GM12878 (cell line): ENCODE results near the gene TEN1. TPM values are rescaled to one million over a fixed set of nuclear protein-coding genes. Genes with fewer than 3 reads are reported as not detected.

ENCODE experiments used
- ATAC-seq: fragments of 200-7000 bp; cut with Tn5 transposase; 3 replicates; pipeline ENCODE4 v1.9.1; 2020; ENCODE audit warnings: mild to moderate bottlenecking, moderate library complexity
- BruUV-seq: library from RNA; stranded (reverse); fragments of 400-500 nt; replicated peaks from 2 replicates; lab custom pipeline; 2021; lab: Mats Ljungman, UMichigan
- CTCF ChIA-PET: fragments of 300-600 bp; sonication (Branson Sonifier 250); formaldehyde crosslinking; extraction: SDS; loops from one replicate; lab custom pipeline; 2021; ENCODE audit warnings: inconsistent platforms; lab: Yijun Ruan, JAX
- POLR2A ChIA-PET: fragments of 350-600 bp; formaldehyde crosslinking; extraction: SDS; loops from one replicate; lab custom pipeline; 2021; ENCODE audit warnings: inconsistent platforms; lab: Charles Lee
- RAD21 ChIA-PET: fragments of 300-600 bp; sonication (Branson Sonifier 250); formaldehyde crosslinking; loops from one replicate; lab custom pipeline; 2023; ENCODE audit warnings: antibody characterized with exemption; ENCODE audit not compliant: unreplicated experiment; lab: Charles Lee
- SMC1A ChIA-PET: fragments of 300-600 bp; sonication (Branson Sonifier 250); formaldehyde crosslinking; loops from one replicate; lab custom pipeline; 2023; ENCODE audit not compliant: unreplicated experiment, uncharacterized antibody; lab: Charles Lee
- DNase-seq: peaks from one replicate; pipeline ENCODE4 v3.0.0-alpha.2; 2011; ENCODE audit warnings: low read depth, low spot score
- FAIRE-seq: peaks from 3 replicates; lab custom pipeline; 2011; peaks lifted over from hg19 to GRCh38; lab: Jason Lieb, UNC
- H2AFZ ChIP-seq: 2 replicates; pipeline ENCODE4 v1.6.0; 2011; ENCODE audit warnings: low read depth, low read length, control low read depth; ENCODE audit not compliant: control insufficient read depth
- H3K27ac ChIP-seq: 2 replicates; pipeline ENCODE4 v1.5.1; 2011; ENCODE audit warnings: control low read depth; ENCODE audit not compliant: control insufficient read depth, insufficient read depth
- H3K27me3 ChIP-seq, 2 experiments: replicated peaks in 1 of 2; 2 replicates each; pipeline versions ENCODE4 v1.6.0 to v1.6.1; 2011; ENCODE audit warnings: low read length in 1 of 2; ENCODE audit not compliant: control insufficient read depth in 2 of 2, insufficient read depth in 2 of 2
- H3K36me3 ChIP-seq, 2 experiments: 2 replicates each; pipeline ENCODE4 v1.5.1; 2011; ENCODE audit warnings: low read length in 1 of 2; ENCODE audit not compliant: control insufficient read depth in 2 of 2, insufficient read depth in 2 of 2
- H3K4me1 ChIP-seq: 2 replicates; pipeline ENCODE4 v1.6.1; 2011; ENCODE audit warnings: mild to moderate bottlenecking, low read length, moderate library complexity, mixed read lengths; ENCODE audit not compliant: control insufficient read depth, insufficient read depth
- H3K4me2 ChIP-seq: 2 replicates; pipeline ENCODE4 v1.6.0; 2011; ENCODE audit warnings: control low read depth; ENCODE audit not compliant: control insufficient read depth, insufficient read depth
- H3K4me3 ChIP-seq: fragments of 200-600 bp; sonication (generic); 2 replicates; pipeline ENCODE4 v1.5.1; 2016
- H3K79me2 ChIP-seq: 2 replicates; pipeline ENCODE4 v1.6.0; 2011; ENCODE audit warnings: low read length; ENCODE audit not compliant: control insufficient read depth, insufficient read depth
- H3K9ac ChIP-seq: 2 replicates; pipeline ENCODE4 v1.8.0; 2011; ENCODE audit warnings: low read length, control low read depth, mixed read lengths; ENCODE audit not compliant: control insufficient read depth, insufficient read depth
- H3K9me3 ChIP-seq: replicated peaks from 3 replicates; pipeline ENCODE4 v1.5.1; 2011; ENCODE audit warnings: mild to moderate bottlenecking, low read length; ENCODE audit not compliant: control insufficient read depth, insufficient read depth
- H4K20me1 ChIP-seq: 2 replicates; pipeline ENCODE4 v1.6.0; 2011; ENCODE audit not compliant: control insufficient read depth, insufficient read depth
- ATF7 ChIP-seq: fragments of 450-650 bp; IDR thresholded peaks from 2 replicates; pipeline ENCODE4 v1.6.1; 2016; ENCODE audit warnings: low read depth, mild to moderate bottlenecking
- CHD2 ChIP-seq: IDR thresholded peaks from 2 replicates; pipeline ENCODE4 v1.6.1; 2011; ENCODE audit warnings: low read depth, low read length, improper control_type of control experiment, borderline replicate concordance
- HDGF ChIP-seq: fragments of 450-650 bp; IDR thresholded peaks from 2 replicates; pipeline ENCODE4 v1.6.1; 2016; ENCODE audit warnings: antibody characterized with exemption
- IKZF1 ChIP-seq: fragments of 450-650 bp; conservative IDR thresholded peaks from 2 replicates; pipeline ENCODE4 v1.6.1; 2017; ENCODE audit warnings: antibody characterized with exemption, mild to moderate bottlenecking
- JUNB ChIP-seq: IDR thresholded peaks from 2 replicates; pipeline ENCODE4 v1.6.1; 2016; ENCODE audit warnings: antibody characterized with exemption, mild to moderate bottlenecking
- NFYA ChIP-seq: IDR thresholded peaks from 2 replicates; pipeline ENCODE4 v1.6.1; 2011; ENCODE audit warnings: low read depth, mild to moderate bottlenecking, low read length, improper control_type of control experiment, borderline replicate concordance
- RELB ChIP-seq: fragments of 450-650 bp; IDR thresholded peaks from 2 replicates; pipeline ENCODE4 v1.6.1; 2017; ENCODE audit warnings: low read depth, mild to moderate bottlenecking, moderate library complexity
- SIX5 ChIP-seq: IDR thresholded peaks from 2 replicates; pipeline ENCODE4 v1.6.1; 2011; ENCODE audit warnings: mild to moderate bottlenecking, low read depth, low read length, moderate library complexity; ENCODE audit not compliant: severe bottlenecking
- SMAD5 ChIP-seq: IDR thresholded peaks from 2 replicates; pipeline ENCODE4 v1.6.1; 2016; ENCODE audit warnings: antibody characterized with exemption, low read depth
- SUZ12 ChIP-seq: fragments of 200-600 bp; sonication (generic); IDR thresholded peaks from one replicate; pipeline ENCODE4 v1.6.1; 2018; ENCODE audit warnings: antibody characterized with exemption, mild to moderate bottlenecking; ENCODE audit not compliant: unreplicated experiment
- TCF3 ChIP-seq: IDR thresholded peaks from 2 replicates; pipeline ENCODE4 v1.6.1; 2012; ENCODE audit warnings: low read depth, mild to moderate bottlenecking, low read length, borderline replicate concordance; ENCODE audit not compliant: insufficient read depth
- ZNF217 ChIP-seq: fragments of 450-650 bp; IDR thresholded peaks from 2 replicates; pipeline ENCODE4 v1.6.1; 2017; ENCODE audit warnings: antibody characterized with exemption, mild to moderate bottlenecking
- WGBS: methylation state at CpG from one replicate; pipeline ENCODE4 v1.1.6; 2016; ENCODE audit warnings: low lambda C conversion rate; ENCODE audit not compliant: insufficient replicate concordance, insufficient coverage; ENCODE audit errors: missing lambda C conversion rate; 5-methylcytosine and 5-hydroxymethylcytosine counted together
- in situ Hi-C: fragments of 300-500 bp; cut with MboI; formaldehyde crosslinking; loops from 9 replicates; pipeline ENCODE4 v1.14.3; 2018; ENCODE audit warnings: mixed read lengths
- intact Hi-C: fragments of 100-400 bp; cut with micrococcal nuclease; formaldehyde crosslinking; loops from one replicate; pipeline ENCODE4 v1.14.2; 2022; ENCODE audit not compliant: unreplicated experiment
- polyA plus RNA-seq, 11 experiments: library from polyadenylated mRNA; depleted of rRNA in 4 of 11; unstranded in 6 of 11; stranded (reverse) in 5 of 11; fragments of >200 nt; fragmentation: Nextera tagmentation in 4 of 11; fragmentation: Illumina TruSeq in 1 of 11; extraction: Ambion mirVana in 4 of 11; extraction: Trizol in 1 of 11; gene quantifications; 1 replicate in 1 of 11; 2 replicates in 10 of 11; pipeline versions ENCODE4 v1.2.1 to v1.2.3, GENCODE V29; 2011 to 2016; ENCODE audit warnings: inconsistent platforms in 2 of 11, missing spikeins in 2 of 11, low read depth in 1 of 11
- total RNA-seq, 4 experiments: library from RNA; depleted of rRNA in 3 of 4; stranded (reverse); fragments of >200 nt in 3 of 4; fragmentation: Illumina TruSeq in 1 of 4; extraction: Trizol in 1 of 4; gene quantifications; 2 replicates each; pipeline versions ENCODE4 v1.2.1 to v1.2.3, GENCODE V29; 2013 to 2021

Gene TEN1
- total and polyA plus RNA-seq, 10 of the 15 experiments (the other 5 are each of a cell fraction or from before 2014, with no cell fraction given) = 1.1 to 33.1 (median 17.4) TPM

DNA sequence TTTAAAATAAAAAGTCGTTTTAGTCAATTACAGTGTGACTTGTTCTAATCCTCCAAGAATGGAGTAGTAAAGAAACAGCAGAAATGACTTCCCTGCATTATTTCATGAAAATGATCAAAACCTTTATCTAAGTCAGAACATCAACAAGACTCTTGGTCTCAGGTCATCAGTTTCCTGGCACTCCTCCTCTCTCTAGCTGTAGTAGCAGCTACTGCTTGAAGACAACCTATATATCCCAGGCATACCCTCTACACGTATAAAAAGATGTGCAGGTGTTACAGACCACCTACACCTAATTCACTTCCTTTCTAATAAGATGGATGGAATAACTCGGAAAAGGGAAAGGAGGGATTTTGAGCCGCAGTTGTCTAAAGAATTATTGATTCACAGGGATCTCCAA lies 36.6 kb upstream of the TEN1 start:
- Histone ChIP-seq H3K4me2 (no peak overlapping the region), H3K9me3 (no peaks in the 10 kb centered on the region), H3K27me3 (no peaks in the 10 kb centered on the region), H3K4me3 (no peak overlapping the region), H3K9ac (no peak overlapping the region), H3K4me1 (no peaks in the 10 kb centered on the region), H4K20me1 (no peaks in the 10 kb centered on the region), H2AFZ (no peak overlapping the region), H3K36me3 (no peaks in the 10 kb centered on the region), H3K27ac (no peak overlapping the region)
- DNase-seq = no peak
- in situ Hi-C loops = no loop called here
- intact Hi-C loops = loop anchor here (5.0 kb wide), 1 partner anchor 55 kb away; no protein-coding TSS in a partner anchor
- 90% methylated on average over 4 of the region's 4 CpGs for WGBS
- no peak for ATAC-seq
- ChIA-PET CTCF (interaction anchor here (2.1 kb wide), 1 partner anchor 72 kb away, joined by 11 read pairs; no protein-coding TSS in a partner anchor), RAD21 (no interaction called here), SMC1A (no interaction called here)
- FAIRE-seq = no peak
- no TSS peak for BruUV-seq
- TF ChIP-seq TCF3 (no peak), IKZF1 (no peak), NFYA (no peak), SIX5 (no peak), ATF7 (no peak)
- TF ChIP-seq, all 136 proteins: peak for 0
- POLR2A ChIA-PET = no interaction called here
- H3K79me2 ChIP-seq = no peaks in the 10 kb centered on the region

DNA sequence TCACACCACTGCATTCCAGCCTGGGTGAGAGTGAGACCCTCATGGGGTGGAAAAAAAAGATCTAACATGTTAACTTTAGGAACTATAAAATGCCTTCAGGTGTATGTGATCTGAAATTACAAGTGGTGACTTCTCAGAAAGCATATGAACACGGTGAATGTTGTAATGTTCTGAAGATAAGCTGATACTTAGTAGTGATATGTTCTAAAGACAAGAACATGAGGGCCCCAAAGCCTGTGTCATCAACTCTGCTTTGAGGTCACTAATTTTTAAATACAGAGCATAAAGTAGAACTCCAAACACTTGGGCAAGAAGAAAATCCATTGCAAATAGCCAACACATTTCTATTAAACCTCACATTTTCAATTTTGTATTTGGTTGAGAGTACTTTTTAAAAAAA lies 35.5 kb upstream of the TEN1 start:
- ChIA-PET CTCF (interaction anchor here (0.7 to 2.1 kb wide), 2 partner anchors 22 to 71 kb away, joined by 3 to 11 read pairs; no protein-coding TSS in a partner anchor), SMC1A (no interaction called here), RAD21 (no interaction called here), POLR2A (no interaction called here)
- no peaks in the 10 kb centered on the region for H3K4me1 ChIP-seq
- FAIRE-seq (no peak), DNase-seq (no peak), ATAC-seq (no peak)
- H2AFZ ChIP-seq = no peak overlapping the region
- peaks cover 0 to 4% of the 10 kb centered on the region in 2 experiments; a peak in 1 of 4 replicates for H3K36me3 ChIP-seq
- 94% methylated on average over 1 of the region's 1 CpG for WGBS
- H3K9me3 ChIP-seq = no peaks in the 10 kb centered on the region
- TF ChIP-seq ZNF217 = no peak
- TF ChIP-seq SUZ12 = no peak
- no peak for TF ChIP-seq SIX5
- TF ChIP-seq CHD2 = no peak
- TF ChIP-seq SMAD5 = no peak
- no peak for TF ChIP-seq JUNB
- no peak for TF ChIP-seq RELB
- TF ChIP-seq HDGF = no peak
- H3K79me2 ChIP-seq = no peaks in the 10 kb centered on the region
- intact Hi-C loops (loop anchor here (5.0 kb wide), 1 partner anchor 54 kb away; no protein-coding TSS in a partner anchor), in situ Hi-C loops (no loop called here)
- no peak overlapping the region for H3K4me3 ChIP-seq
- H4K20me1 ChIP-seq = no peaks in the 10 kb centered on the region
- no peak overlapping the region for H3K9ac ChIP-seq
- BruUV-seq = no TSS peak
- no peak overlapping the region for H3K4me2 ChIP-seq
- no peaks in the 10 kb centered on the region for H3K27me3 ChIP-seq
- no peak overlapping the region for H3K27ac ChIP-seq
